SK-N-MC (cell line): Measurements from ENCODE around the gene CLRN1.

Experiments used
- EZH2 ChIP-seq: fragments of 200-600 bp; sonication (generic); IDR thresholded peaks from one replicate; pipeline ENCODE4 v1.6.1; 2017; ENCODE audit warnings: antibody characterized with exemption
- POLR2AphosphoS5 ChIP-seq: IDR thresholded peaks from 2 replicates; pipeline ENCODE4 v1.6.1; 2012; ENCODE audit warnings: mild to moderate bottlenecking, low read depth, low read length, borderline replicate concordance

DNA sequence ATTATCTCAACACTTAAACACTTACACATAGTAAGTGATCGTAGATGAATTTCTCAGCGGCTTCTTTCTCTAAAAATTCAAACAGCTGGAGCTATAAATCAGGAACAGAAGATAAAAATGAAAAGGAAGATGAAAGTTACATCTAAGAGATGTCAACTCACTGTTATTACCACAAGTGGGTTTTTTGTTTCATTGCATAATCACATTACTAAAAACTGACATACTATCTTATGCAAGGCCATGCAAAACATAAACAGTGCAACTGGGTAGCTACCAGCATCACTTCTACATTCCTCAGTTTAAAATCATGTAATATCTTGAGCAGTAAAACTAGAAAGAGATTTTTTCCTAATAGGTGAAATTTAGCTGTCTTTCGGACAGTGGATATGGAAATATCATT lies 82.2 kb downstream of the CLRN1 start:
- TF ChIP-seq EZH2 (no peak), POLR2AphosphoS5 (no peak)
